Smooth muscle cell (in vitro differentiated cells): ENCODE data around the gene PER2. TPM values are rescaled to one million over a fixed set of nuclear protein-coding genes. Genes with fewer than 3 reads are reported as not detected.

Experiments used
- DNase-seq: peaks from one replicate; lab custom pipeline; 2025; ENCODE audit not compliant: unreplicated experiment; lab: John Stamatoyannopoulos, UW
- H2AFZ ChIP-seq: fragments of 200-600 bp; sonication (generic); 2 replicates; pipeline ENCODE4 v1.6.0; 2016; ENCODE audit warnings: antibody characterized with exemption, low read depth, mild to moderate bottlenecking
- H3F3A ChIP-seq: fragments of 200-600 bp; sonication (generic); 2 replicates; pipeline ENCODE4 v1.6.0; 2017; ENCODE audit warnings: antibody characterized with exemption, low read depth
- H3K27ac ChIP-seq: fragments of 200-600 bp; sonication (generic); 2 replicates; pipeline ENCODE4 v1.5.1; 2016; ENCODE audit warnings: low read depth, mild to moderate bottlenecking
- H3K27me3 ChIP-seq: fragments of 200-600 bp; sonication (generic); 2 replicates; pipeline ENCODE4 v1.6.1; 2016; ENCODE audit warnings: low read depth, mild to moderate bottlenecking
- H3K36me3 ChIP-seq: fragments of 200-600 bp; sonication (generic); 2 replicates; pipeline ENCODE4 v1.5.1; 2016; ENCODE audit warnings: low read depth
- H3K4me1 ChIP-seq: fragments of 200-600 bp; sonication (generic); 2 replicates; pipeline ENCODE4 v1.5.1; 2016; ENCODE audit warnings: low read depth
- H3K4me2 ChIP-seq: fragments of 200-600 bp; sonication (generic); 2 replicates; pipeline ENCODE4 v1.6.0; 2016; ENCODE audit warnings: mild to moderate bottlenecking
- H3K4me3 ChIP-seq: fragments of 200-600 bp; sonication (generic); 2 replicates; pipeline ENCODE4 v1.5.1; 2016; ENCODE audit warnings: mild to moderate bottlenecking
- H3K79me2 ChIP-seq: fragments of 200-600 bp; sonication (generic); 2 replicates; pipeline ENCODE4 v1.6.0; 2016; ENCODE audit warnings: low read depth, mild to moderate bottlenecking
- H3K9ac ChIP-seq: fragments of 200-600 bp; sonication (generic); 2 replicates; pipeline ENCODE4 v1.6.0; 2016; ENCODE audit warnings: low read depth
- H3K9me3 ChIP-seq: fragments of 200-600 bp; sonication (generic); replicated peaks from 2 replicates; pipeline ENCODE4 v1.5.1; 2016; ENCODE audit warnings: low read depth
- H4K20me1 ChIP-seq: fragments of 200-600 bp; sonication (generic); 2 replicates; pipeline ENCODE4 v1.6.0; 2016; ENCODE audit warnings: low read depth
- CTCF ChIP-seq: fragments of 200-600 bp; sonication (generic); IDR thresholded peaks from 2 replicates; pipeline ENCODE4 v1.5.1; 2017; ENCODE audit warnings: borderline replicate concordance, mild to moderate bottlenecking, antibody characterized with exemption; ENCODE audit not compliant: insufficient read depth, poor library complexity, severe bottlenecking
- WGBS: methylation state at CpG from one replicate; pipeline ENCODE4 v1.1.7; 2016; ENCODE audit warnings: low lambda C conversion rate; 5-methylcytosine and 5-hydroxymethylcytosine counted together
- polyA plus RNA-seq: library from polyadenylated mRNA; unstranded; fragments of >200 nt; fragmentation: Nextera tagmentation; extraction: Ambion mirVana; gene quantifications from 2 replicates; pipeline ENCODE4 v1.2.1, GENCODE V29; 2016
- total RNA-seq: library from RNA; depleted of rRNA; stranded (reverse); fragments of >200 nt; gene quantifications from 2 replicates; pipeline ENCODE4 v1.2.3, GENCODE V29; 2014

Gene PER2
- total and polyA plus RNA-seq, 2 experiments from 2014 or later = 3.5 to 9.7 TPM

DNA sequence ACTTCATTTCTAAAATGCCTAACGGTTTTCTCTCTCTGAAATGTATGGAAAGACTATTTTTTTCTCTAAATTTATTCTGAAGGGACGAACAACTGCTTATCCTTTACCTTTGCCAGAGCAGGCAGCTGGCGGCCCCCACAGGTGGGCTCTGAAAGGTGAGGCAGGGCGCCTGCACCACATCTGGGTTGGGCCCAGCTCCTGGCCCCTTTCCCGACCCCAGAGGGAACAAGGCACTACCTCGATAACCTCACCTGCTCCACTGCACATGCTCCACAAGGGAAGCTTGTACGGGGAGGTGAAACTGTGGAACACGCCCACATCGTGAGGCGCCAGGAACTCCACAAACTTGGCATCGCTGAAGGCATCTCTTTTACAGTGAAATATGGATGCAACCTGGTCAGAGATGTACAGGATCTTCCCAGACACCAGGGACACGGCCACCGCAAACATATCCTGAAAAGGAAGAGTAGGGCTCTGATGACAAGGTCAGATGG, 17.3 kb downstream of the PER2 start:
- 94% methylated on average over 13 of the region's 13 CpGs for WGBS
- peaks cover 10% of the 10 kb centered on the region for H3K36me3 ChIP-seq
- H3K9me3 ChIP-seq = no peaks in the 10 kb centered on the region
- H2AFZ ChIP-seq = no peak overlapping the region
- H3K4me1 ChIP-seq = no peaks in the 10 kb centered on the region
- no peak overlapping the region for H3K27ac ChIP-seq
- TF ChIP-seq CTCF = no peak
- H3K4me2 ChIP-seq = no peak overlapping the region
- H3F3A ChIP-seq = no peaks in the 10 kb centered on the region
- no peak for DNase-seq
- no peaks in the 10 kb centered on the region for H4K20me1 ChIP-seq
- no peak overlapping the region for H3K9ac ChIP-seq
- H3K4me3 ChIP-seq = no peak overlapping the region
- H3K27me3 ChIP-seq = no peaks in the 10 kb centered on the region
- no peaks in the 10 kb centered on the region for H3K79me2 ChIP-seq

DNA sequence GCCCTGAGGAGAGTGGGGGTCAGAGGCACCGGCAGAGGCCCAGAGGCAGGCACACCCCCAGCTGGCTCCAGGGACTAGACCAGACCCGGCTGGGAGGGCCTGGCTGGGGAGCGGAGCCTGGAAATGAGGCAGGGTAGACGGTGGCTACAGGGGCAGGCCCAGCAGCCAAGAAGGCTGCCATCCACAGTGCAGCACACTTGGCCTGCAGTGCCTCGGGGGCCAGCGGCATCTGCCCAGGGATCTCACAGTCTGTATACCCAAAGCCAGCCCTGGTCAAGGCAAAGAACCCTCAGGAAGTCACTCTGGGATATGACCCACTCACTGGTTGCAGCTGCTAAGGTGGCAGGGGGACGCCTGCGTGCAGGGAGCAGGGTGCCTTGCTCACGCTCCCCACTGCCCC, 17.8 kb downstream of the PER2 start:
- Histone ChIP-seq H3K4me2 (no peak overlapping the region), H3F3A (no peaks in the 10 kb centered on the region), H2AFZ (no peak overlapping the region), H3K36me3 (peaks cover 9% of the 10 kb centered on the region), H3K27me3 (no peaks in the 10 kb centered on the region), H3K79me2 (no peaks in the 10 kb centered on the region), H3K9ac (no peak overlapping the region), H3K9me3 (no peaks in the 10 kb centered on the region), H4K20me1 (no peaks in the 10 kb centered on the region), H3K4me1 (no peaks in the 10 kb centered on the region), H3K4me3 (no peak overlapping the region), H3K27ac (no peak overlapping the region)
- TF ChIP-seq CTCF = no peak
- 88% methylated on average over 9 of the region's 9 CpGs for WGBS
- no peak for DNase-seq

DNA sequence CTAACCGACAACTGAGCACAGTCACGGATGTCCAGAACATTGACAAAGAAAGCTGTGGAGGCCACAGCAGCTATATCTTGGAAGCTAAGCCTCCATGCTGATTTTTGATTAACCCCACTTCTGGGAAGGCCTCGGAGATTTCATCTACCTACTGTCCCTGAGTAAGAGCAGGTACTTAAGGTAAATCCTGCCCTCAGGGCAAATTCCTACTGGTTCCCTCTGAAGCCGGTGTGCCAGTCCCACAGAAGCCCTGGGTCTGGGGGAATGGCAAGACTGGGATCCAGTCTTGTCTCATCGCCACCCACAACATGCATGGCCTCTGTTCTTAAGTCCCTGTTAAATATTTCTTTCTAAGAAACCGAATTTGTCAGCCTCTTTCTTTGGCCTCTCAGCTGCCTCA, 18.7 kb downstream of the PER2 start:
- no peaks in the 10 kb centered on the region for H3F3A ChIP-seq
- H3K4me1 ChIP-seq = no peaks in the 10 kb centered on the region
- no peak overlapping the region for H3K4me3 ChIP-seq
- H3K4me2 ChIP-seq = no peak overlapping the region
- no peaks in the 10 kb centered on the region for H4K20me1 ChIP-seq
- H3K36me3 ChIP-seq = peaks cover under 1% of the 10 kb centered on the region
- H3K9me3 ChIP-seq = no peaks in the 10 kb centered on the region
- DNase-seq = no peak
- H3K27me3 ChIP-seq = no peaks in the 10 kb centered on the region
- H2AFZ ChIP-seq = no peak overlapping the region
- TF ChIP-seq CTCF = no peak
- no peak overlapping the region for H3K9ac ChIP-seq
- H3K27ac ChIP-seq = no peak overlapping the region
- no peaks in the 10 kb centered on the region for H3K79me2 ChIP-seq
- WGBS = 78% methylated on average over 6 of the region's 6 CpGs

DNA sequence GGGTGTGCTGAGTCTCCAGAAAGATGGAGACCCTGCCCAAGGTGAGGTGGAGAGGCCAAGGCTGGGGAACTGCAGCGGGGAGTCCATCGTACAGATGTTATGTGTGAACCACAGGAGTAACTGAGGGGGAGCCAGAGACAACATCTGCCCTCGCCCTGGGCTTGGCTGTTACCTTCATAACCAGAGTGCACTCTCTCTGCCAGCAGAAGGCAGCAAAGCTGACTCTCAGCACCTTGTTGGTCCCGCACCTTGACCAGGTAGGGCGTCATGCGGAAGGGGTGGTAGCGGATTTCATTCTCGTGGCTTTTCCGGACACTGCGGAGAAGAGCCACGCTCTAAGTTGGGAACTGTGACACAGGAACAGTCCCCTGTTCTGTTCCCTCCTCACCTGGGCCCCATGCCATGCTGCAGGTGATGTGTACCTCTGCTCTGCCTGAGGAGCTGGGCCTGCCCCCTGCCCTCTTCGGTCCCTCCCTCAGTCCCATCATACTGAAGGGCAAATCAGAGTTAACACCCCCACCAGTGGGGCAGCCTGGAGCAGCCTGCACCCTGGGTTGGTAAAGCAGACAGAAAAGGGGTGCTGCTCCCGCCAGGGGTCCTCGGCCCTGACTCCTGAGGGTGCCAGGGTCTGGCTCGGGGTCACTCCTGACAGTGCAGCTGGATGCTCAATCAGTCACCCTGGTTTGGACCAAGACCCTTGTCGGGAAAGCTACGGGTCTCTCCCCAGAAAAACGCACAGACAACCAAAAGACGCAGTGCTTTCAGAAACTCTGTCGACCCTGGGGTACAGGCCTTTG, 20.3 kb downstream of the PER2 start:
- Histone ChIP-seq H3K4me1 (peaks cover 3% of the 10 kb centered on the region), H3K27me3 (no peaks in the 10 kb centered on the region), H3K9ac (no peak overlapping the region), H3F3A (peaks cover 3% of the 10 kb centered on the region), H3K27ac (no peak overlapping the region), H3K36me3 (no peaks in the 10 kb centered on the region), H3K4me2 (no peak overlapping the region), H3K79me2 (no peaks in the 10 kb centered on the region), H4K20me1 (no peaks in the 10 kb centered on the region), H3K9me3 (no peaks in the 10 kb centered on the region), H2AFZ (no peak overlapping the region), H3K4me3 (no peak overlapping the region)
- no peak for TF ChIP-seq CTCF
- no peak for DNase-seq
- 93% methylated on average over 20 of the region's 20 CpGs for WGBS
